VCaP (cell line): ENCODE data around the gene MRM3.
"Not testable (repeated sequence)": the region's sequence is repeated elsewhere in the genome, so short reads cannot be mapped to it uniquely, and the experiment has no call there.

Source experiments
- H3K27ac ChIP-seq: fragments of 450-650 bp; 2 replicates; pipeline ENCODE4 v1.5.1; 2017
- TF ChIP-seq, protein P1 (sequence below): fragments of 450-650 bp; conservative IDR thresholded peaks from 2 replicates; pipeline ENCODE4 v1.5.1; 2017; ENCODE audit warnings: mild to moderate bottlenecking, moderate library complexity

The MRM3 gene

GRCh38 chr17:802481-802880 lies 20.3 kb downstream of the MRM3 start:
- TF ChIP-seq, protein P1, sequence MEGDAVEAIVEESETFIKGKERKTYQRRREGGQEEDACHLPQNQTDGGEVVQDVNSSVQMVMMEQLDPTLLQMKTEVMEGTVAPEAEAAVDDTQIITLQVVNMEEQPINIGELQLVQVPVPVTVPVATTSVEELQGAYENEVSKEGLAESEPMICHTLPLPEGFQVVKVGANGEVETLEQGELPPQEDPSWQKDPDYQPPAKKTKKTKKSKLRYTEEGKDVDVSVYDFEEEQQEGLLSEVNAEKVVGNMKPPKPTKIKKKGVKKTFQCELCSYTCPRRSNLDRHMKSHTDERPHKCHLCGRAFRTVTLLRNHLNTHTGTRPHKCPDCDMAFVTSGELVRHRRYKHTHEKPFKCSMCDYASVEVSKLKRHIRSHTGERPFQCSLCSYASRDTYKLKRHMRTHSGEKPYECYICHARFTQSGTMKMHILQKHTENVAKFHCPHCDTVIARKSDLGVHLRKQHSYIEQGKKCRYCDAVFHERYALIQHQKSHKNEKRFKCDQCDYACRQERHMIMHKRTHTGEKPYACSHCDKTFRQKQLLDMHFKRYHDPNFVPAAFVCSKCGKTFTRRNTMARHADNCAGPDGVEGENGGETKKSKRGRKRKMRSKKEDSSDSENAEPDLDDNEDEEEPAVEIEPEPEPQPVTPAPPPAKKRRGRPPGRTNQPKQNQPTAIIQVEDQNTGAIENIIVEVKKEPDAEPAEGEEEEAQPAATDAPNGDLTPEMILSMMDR, result no peak
- peak overlapping the region; percentile 41; the same call in 1 of the 2 replicates for H3K27ac ChIP-seq

DNA sequence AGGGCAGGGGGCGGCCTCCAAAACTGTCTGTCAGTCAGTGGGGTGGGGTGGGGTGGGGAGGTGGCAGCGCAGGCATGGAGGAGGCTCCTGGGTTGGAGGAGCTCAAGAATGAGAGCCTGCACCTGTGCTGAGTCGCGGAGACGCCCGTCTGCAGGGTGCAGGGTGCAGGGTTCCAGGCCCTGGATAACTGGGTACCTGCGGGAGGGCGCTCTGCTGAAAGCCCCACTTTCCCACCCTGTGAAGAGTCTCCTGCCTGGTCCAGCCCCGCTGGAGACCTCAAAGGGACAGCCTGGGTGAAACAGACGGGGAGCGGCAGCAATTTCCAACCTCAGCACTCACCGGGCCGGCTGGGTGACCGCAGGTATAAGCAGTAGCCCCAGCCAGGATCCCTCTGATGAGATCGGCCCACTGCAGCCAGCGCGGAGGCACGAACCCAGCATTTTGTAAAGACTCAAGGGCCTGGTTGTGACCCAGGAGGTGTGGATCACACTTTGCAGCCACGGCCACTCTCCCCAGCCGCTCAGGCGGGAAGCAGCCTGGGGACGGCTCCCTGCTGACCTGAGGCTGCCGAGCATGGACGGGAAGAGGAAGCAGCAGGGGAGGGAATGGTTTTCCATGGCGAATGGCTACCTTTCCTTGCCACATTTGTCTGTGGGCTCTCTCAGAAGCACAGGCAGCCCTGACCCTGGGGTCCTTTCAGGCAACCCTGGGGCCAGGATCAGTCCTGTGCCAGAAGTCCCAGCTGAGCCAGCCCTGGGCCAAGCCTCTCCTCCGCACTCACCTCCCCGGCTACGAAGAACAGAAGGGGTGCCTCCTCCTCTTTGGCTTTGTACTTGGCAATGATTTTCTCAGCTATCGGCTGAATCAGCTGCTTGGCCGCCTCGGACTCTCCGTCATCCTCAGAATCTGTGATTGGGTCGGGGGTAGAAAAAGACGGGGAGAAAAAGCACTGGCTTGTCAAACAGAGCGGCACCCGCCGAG lies 21.0 kb downstream of the MRM3 start:
- H3K27ac ChIP-seq, result no peak overlapping the region; the same call in 1 of the 2 replicates
- TF ChIP-seq, protein P1, result no peak

DNA sequence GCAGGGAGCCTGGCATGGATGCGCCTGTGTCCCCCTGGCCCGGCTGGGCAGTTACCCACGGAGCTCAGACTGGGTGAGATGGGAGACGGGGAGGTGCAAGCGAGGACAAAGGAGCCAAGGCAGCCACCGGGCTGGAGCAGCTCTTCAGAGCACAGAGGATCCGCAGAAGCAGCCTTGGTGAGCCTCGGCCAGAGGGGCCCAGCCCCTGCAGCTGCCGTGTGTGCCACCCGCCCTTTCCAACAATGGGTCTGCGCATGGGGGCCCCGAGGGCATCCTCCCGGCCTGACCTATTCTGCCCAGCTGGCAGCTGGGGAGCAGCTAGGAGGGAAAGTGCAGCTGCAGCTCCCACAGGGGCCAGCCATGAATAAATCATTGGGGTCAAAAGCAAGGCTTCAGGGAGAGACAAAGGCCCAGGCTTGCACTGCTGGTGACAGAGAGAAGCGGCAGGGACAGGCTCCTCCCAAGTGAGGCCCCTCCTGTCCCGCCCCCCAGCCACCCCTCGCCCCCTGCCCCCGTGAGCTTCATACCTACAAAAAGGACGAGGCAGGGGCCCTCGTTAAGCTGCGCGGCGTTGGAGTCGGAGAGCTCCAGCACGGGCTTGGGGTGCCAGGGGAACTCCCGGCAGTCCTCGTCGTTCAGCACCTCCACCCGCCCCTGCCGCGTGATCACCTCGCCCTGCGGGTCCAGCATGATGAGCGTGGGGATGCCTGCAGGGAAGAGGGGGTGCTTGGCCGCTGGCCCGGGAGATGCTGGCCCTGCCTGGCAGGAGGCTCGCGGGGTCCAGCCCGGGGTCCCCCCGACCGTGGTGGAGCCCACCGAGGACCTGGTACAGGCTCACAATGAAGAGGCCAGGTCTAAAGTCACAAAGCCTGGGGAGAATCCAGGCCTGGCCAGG lies 22.6 kb downstream of the MRM3 start:
- TF ChIP-seq, protein P1, result no peak
- no peak overlapping the region for H3K27ac ChIP-seq

DNA sequence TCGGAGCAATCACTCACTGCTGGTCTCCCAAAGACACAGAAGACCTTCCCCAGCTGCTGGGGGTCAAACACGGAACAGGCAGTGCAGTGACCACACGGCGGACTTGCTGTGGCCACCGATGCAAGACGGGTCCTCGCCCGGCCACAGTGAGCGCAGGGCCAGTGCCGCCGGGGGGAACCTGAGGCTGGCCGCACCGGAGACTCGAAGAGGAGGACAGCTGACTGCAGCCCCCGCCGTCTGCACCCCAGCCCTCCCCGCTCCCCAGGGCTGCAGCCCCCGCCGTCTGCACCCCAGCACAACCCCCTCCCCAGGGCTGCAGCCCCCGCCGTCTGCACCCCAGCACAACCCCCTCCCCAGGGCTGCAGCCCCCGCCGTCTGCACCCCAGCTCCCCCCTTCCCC lies 23.7 kb downstream of the MRM3 start:
- not testable (repeated sequence) for H3K27ac ChIP-seq

- TF ChIP-seq, protein P1, result no peak
These were observed 24.2 kb downstream of the MRM3 start for GRCh38 chr17:806346-806745.

GRCh38 chr17:806781-807522 lies 24.8 kb downstream of the MRM3 start:
- TF ChIP-seq, protein P1, result no peak
- no peak overlapping the region for H3K27ac ChIP-seq

More at GRCh38 chr17:806346-806745, 24.2 kb downstream of the MRM3 start:
- H3K27ac ChIP-seq, result no peak overlapping the region

GRCh38 chr17:807523-808294 lies 25.6 kb downstream of the MRM3 start:
- TF ChIP-seq, protein P1, result no peak
- no peak overlapping the region for H3K27ac ChIP-seq
